OCI-LY7 (cell line): ENCODE data around the gene CHST3. TPM values are rescaled to one million over a fixed set of nuclear protein-coding genes. Genes with fewer than 3 reads are reported as not detected.

Experiments used
- BruUV-seq: library from RNA; stranded (reverse); fragments of 400-500 nt; replicated peaks from 2 replicates; lab custom pipeline; 2021; lab: Mats Ljungman, UMichigan
- CTCF ChIA-PET: fragments of 300-600 bp; sonication (Branson Sonifier 250); formaldehyde crosslinking; loops from one replicate; lab custom pipeline; 2022; ENCODE audit warnings: antibody characterized with exemption; ENCODE audit not compliant: unreplicated experiment; lab: Charles Lee
- POLR2A ChIA-PET: fragments of 300-600 bp; sonication (Branson Sonifier 250); formaldehyde crosslinking; loops from one replicate; lab custom pipeline; 2022; ENCODE audit warnings: antibody characterized with exemption; lab: Charles Lee
- DNase-seq: peaks from one replicate; pipeline ENCODE4 v3.0.0-alpha.2; 2015; ENCODE audit warnings: low spot score
- H2AFZ ChIP-seq: fragments of 200-600 bp; sonication (generic), shearing (Covaris generic); 2 replicates; pipeline ENCODE4 v1.6.1; 2014; ENCODE audit warnings: mild to moderate bottlenecking, antibody characterized with exemption, low read length, moderate library complexity
- H3K27ac ChIP-seq: fragments of 200-600 bp; sonication (generic); 2 replicates; pipeline ENCODE4 v1.5.1; 2014; ENCODE audit warnings: mixed run types, low read depth, mild to moderate bottlenecking, moderate library complexity, low read length, inconsistent platforms; ENCODE audit not compliant: poor library complexity, severe bottlenecking
- H3K36me3 ChIP-seq: fragments of 200-600 bp; sonication (generic); 2 replicates; pipeline ENCODE4 v1.6.1; 2014; ENCODE audit warnings: mild to moderate bottlenecking, antibody characterized with exemption, low read length, moderate library complexity, mixed read lengths; ENCODE audit not compliant: insufficient read depth
- H3K4me1 ChIP-seq: fragments of 200-600 bp; sonication (generic); 2 replicates; pipeline ENCODE4 v1.5.1; 2014; ENCODE audit warnings: mild to moderate bottlenecking, low read length; ENCODE audit not compliant: insufficient read depth, poor library complexity, severe bottlenecking
- H3K4me2 ChIP-seq: fragments of 200-600 bp; sonication (generic); 2 replicates; pipeline ENCODE4 v1.6.1; 2014; ENCODE audit warnings: mild to moderate bottlenecking, low read length
- H3K4me3 ChIP-seq: fragments of 200-600 bp; sonication (generic); 2 replicates; pipeline ENCODE4 v1.5.1; 2014; ENCODE audit warnings: mild to moderate bottlenecking, low read depth, low read length; ENCODE audit not compliant: poor library complexity, severe bottlenecking
- H3K79me2 ChIP-seq: fragments of 200-600 bp; sonication (generic); 2 replicates; pipeline ENCODE4 v1.6.1; 2016; ENCODE audit warnings: low read depth, mild to moderate bottlenecking, low read length, moderate library complexity, mixed read lengths; ENCODE audit not compliant: insufficient read depth
- H3K9me2 ChIP-seq: fragments of 200-600 bp; sonication (generic); 2 replicates; pipeline ENCODE4 v1.6.1; 2016; ENCODE audit warnings: mild to moderate bottlenecking, low read length, mixed read lengths; ENCODE audit not compliant: insufficient read depth
- H3K9me3 ChIP-seq: fragments of 200-600 bp; sonication (generic); 2 replicates; pipeline ENCODE4 v1.6.1; 2014; ENCODE audit warnings: mild to moderate bottlenecking, mixed run types, low read length, mixed read lengths
- H4K20me1 ChIP-seq: fragments of 200-600 bp; sonication (generic); 2 replicates; pipeline ENCODE4 v1.6.1; 2014; ENCODE audit warnings: mild to moderate bottlenecking, antibody characterized with exemption, low read length, moderate library complexity, mixed read lengths; ENCODE audit not compliant: insufficient read depth
- CTCF ChIP-seq: fragments of 200-600 bp; sonication (generic); conservative IDR thresholded peaks from 2 replicates; pipeline ENCODE4 v1.5.1; 2014; ENCODE audit warnings: mild to moderate bottlenecking, antibody characterized with exemption, low read length, moderate library complexity, mixed read lengths
- EZH2phosphoT487 ChIP-seq: fragments of 200-600 bp; sonication (generic); IDR thresholded peaks from 2 replicates; pipeline ENCODE4 v1.6.1; 2018; ENCODE audit warnings: low read depth, borderline replicate concordance, mild to moderate bottlenecking, mixed run types, antibody characterized with exemption, low read length, moderate library complexity, mixed read lengths
- intact Hi-C: fragments of 100-400 bp; cut with micrococcal nuclease; formaldehyde crosslinking; loops from one replicate; pipeline ENCODE4 v1.10.0; 2022; ENCODE audit not compliant: unreplicated experiment
- total RNA-seq, 2 experiments: library from RNA; depleted of rRNA in 1 of 2; stranded (reverse); fragments of >200 nt in 1 of 2; shearing (Covaris generic) in 1 of 2; gene quantifications; 2 replicates each; pipeline ENCODE4 v1.2.3, GENCODE V29; 2014 to 2022

Gene CHST3
- total RNA-seq, 2 experiments from 2014 or later = not detected

GRCh38 chr10:71933651-71934050 is 30.5 kb upstream of the CHST3 start:
- DNase-seq = no peak
- ChIA-PET CTCF (no interaction called here), POLR2A (interaction anchor here (0.6 to 1.1 kb wide), 3 partner anchors 98 to 251 kb away, joined by 3 read pairs; no protein-coding TSS in a partner anchor)
- Histone ChIP-seq H3K4me3 (no peak overlapping the region), H3K36me3 (no peaks in the 10 kb centered on the region), H3K9me2 (no peaks in the 10 kb centered on the region), H3K27ac (no peak overlapping the region), H4K20me1 (no peaks in the 10 kb centered on the region), H3K4me1 (no peaks in the 10 kb centered on the region), H3K9me3 (no peaks in the 10 kb centered on the region; the same call in 1 of the 2 replicates), H3K79me2 (no peaks in the 10 kb centered on the region), H2AFZ (no peak overlapping the region), H3K4me2 (no peak overlapping the region)
- no TSS peak for BruUV-seq
- intact Hi-C loops = no loop called here
- TF ChIP-seq EZH2phosphoT487 = no peak
- no peak for TF ChIP-seq CTCF

- no peaks in the 10 kb centered on the region for H3K36me3 ChIP-seq
- no peak overlapping the region for H3K4me2 ChIP-seq
- H3K27ac ChIP-seq = no peak overlapping the region
- H3K79me2 ChIP-seq = no peaks in the 10 kb centered on the region
- no peaks in the 10 kb centered on the region for H3K4me1 ChIP-seq
- no peaks in the 10 kb centered on the region; the same call in 1 of the 2 replicates for H3K9me3 ChIP-seq
- BruUV-seq = no TSS peak
- DNase-seq = no peak
- H3K4me3 ChIP-seq = no peak overlapping the region
- intact Hi-C loops = no loop called here
- H2AFZ ChIP-seq = no peak overlapping the region
- ChIA-PET CTCF (no interaction called here), POLR2A (interaction anchor here (1.7 kb wide), 1 partner anchor 9 kb away, joined by 5 read pairs; no protein-coding TSS in a partner anchor)
- TF ChIP-seq CTCF (no peak), EZH2phosphoT487 (no peak)
- no peaks in the 10 kb centered on the region for H3K9me2 ChIP-seq
- H4K20me1 ChIP-seq = no peaks in the 10 kb centered on the region
Measured at GRCh38 chr10:71938211-71938610, 26.0 kb upstream of the CHST3 start.

- no peak overlapping the region for H3K4me3 ChIP-seq
- ChIA-PET POLR2A (interaction anchor here (1.7 kb wide), 1 partner anchor 8 kb away, joined by 5 read pairs; no protein-coding TSS in a partner anchor), CTCF (no interaction called here)
- intact Hi-C loops = no loop called here
- H3K27ac ChIP-seq = no peak overlapping the region
- no peak overlapping the region for H3K4me2 ChIP-seq
- H2AFZ ChIP-seq = no peak overlapping the region
- H3K9me2 ChIP-seq = no peaks in the 10 kb centered on the region
- no TSS peak for BruUV-seq
- no peak for DNase-seq
- H3K9me3 ChIP-seq = no peaks in the 10 kb centered on the region; the same call in 1 of the 2 replicates
- no peaks in the 10 kb centered on the region for H3K4me1 ChIP-seq
- TF ChIP-seq CTCF = no peak
- TF ChIP-seq EZH2phosphoT487 = no peak
- no peaks in the 10 kb centered on the region for H3K79me2 ChIP-seq
- H4K20me1 ChIP-seq = no peaks in the 10 kb centered on the region
- no peaks in the 10 kb centered on the region for H3K36me3 ChIP-seq
Measured at GRCh38 chr10:71939304-71939703, 24.9 kb upstream of the CHST3 start.
